Activated CD8-positive, alpha-beta memory T cell treated with anti-CD3 and anti-CD28 coated beads for 36 hours (primary cell): ENCODE measurements around the gene TMC1. TPM values are rescaled to one million over a fixed set of nuclear protein-coding genes. Genes with fewer than 3 reads are reported as not detected.

Experiments used
- CTCF ChIA-PET: fragments of 350-600 bp; sonication (Branson Sonifier 250); formaldehyde crosslinking; loops from one replicate; lab custom pipeline; 2021; ENCODE audit warnings: antibody characterized with exemption; lab: Charles Lee
- POLR2A ChIA-PET: fragments of 350-600 bp; sonication (Branson Sonifier 250); formaldehyde crosslinking; loops from one replicate; lab custom pipeline; 2021; ENCODE audit warnings: antibody characterized with exemption; lab: Charles Lee
- total RNA-seq, 2 experiments: library from RNA; stranded (reverse); gene quantifications; one replicate each; pipeline ENCODE4 v1.2.3, GENCODE V29; 2021

Gene TMC1
- total RNA-seq, 2 experiments from 2014 or later: not detected

DNA sequence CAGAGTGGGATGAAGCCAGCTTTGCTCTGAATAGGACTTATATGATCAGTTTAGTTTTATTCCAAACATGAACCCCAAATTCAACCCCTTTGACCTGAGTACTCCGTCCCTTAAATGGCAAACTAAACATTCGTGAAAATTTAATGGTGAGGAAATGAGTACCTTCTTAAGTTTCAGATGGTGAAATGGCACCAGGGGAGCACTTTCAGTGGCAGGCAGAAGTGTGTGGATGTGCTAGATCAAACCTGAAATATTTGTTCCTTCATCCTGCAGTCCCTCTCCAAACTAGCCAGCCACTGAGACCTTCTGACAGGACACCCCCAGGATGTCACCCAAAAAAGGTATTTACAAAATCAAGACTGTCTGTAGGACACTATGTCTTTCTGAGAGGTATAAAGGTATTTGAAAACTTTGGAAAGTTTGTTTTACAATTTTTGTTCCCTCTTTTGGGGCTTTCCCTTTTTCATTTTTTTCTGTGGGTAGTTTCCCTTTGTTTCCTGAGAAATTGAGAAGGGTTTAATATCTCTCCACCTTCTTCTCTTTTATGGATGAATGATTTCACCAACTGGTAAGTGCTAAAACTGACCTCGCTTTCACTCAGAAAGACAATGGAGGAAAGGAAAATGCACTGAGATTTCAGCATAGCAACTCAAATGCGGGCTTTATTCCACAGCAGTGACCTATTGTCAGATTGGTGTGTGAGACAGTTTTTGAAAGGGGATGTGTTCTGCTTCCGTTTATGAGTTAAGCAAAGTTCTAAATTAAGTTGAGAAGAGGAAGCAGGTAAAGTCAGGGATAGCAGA lies 127.1 kb downstream of the TMC1 start:
- ChIA-PET CTCF (no interaction called here), POLR2A (no interaction called here)

DNA sequence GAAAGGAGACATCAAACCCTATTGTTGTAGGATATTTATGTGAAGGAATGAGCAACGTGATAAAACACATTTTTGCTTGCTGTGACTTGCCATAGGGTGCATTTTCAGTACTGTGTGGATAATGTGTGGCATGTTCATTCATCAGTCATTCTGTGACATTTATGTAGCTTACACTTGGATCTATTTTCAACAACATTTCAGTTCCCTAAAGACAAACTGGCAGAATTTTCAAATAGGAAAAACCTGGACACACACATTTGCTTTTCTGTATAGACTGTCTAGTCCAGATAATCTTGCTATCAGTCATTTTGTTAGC lies 127.7 kb downstream of the TMC1 start:
- ChIA-PET POLR2A (no interaction called here), CTCF (no interaction called here)

DNA sequence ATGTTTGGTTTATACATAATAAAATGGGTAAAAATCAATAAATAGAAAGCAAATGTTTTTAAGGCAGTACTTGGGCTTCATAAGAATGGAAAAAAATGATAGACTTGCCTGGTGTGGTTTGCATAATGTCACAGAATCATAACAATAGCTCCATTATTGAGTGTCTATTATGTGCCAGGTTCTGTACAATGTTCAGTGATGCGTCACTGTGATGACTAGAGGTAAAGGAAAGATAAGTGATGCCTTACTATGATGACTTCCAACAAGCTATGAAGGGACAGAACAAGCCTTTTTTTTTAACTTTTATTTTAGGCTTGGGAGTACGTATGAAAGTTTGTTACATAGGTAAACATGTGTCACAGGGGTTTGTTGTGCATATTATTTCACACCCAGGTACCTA lies 128.8 kb downstream of the TMC1 start:
- POLR2A ChIA-PET: no interaction called here
- CTCF ChIA-PET: no interaction called here

DNA sequence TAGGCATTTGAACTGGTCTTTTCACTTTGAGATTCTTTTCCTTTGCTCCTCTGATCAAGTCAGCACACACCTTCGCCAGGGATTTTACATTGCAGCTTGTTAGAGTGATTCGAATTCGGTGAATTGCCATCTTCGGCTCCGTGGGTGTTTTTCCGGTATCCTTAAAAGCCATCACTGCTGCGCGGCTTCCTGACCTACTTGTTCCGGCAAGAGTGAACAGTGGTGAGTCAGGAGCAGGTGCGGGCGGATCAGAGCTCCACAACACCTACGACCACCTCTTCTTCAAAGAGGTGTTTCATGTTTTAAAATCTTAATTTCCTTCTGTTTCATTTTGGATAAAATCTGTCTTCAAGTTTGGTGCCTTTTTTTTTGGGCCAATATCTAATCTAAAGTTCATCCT lies 134.6 kb downstream of the TMC1 start:
- CTCF ChIA-PET: no interaction called here
- POLR2A ChIA-PET: no interaction called here

DNA sequence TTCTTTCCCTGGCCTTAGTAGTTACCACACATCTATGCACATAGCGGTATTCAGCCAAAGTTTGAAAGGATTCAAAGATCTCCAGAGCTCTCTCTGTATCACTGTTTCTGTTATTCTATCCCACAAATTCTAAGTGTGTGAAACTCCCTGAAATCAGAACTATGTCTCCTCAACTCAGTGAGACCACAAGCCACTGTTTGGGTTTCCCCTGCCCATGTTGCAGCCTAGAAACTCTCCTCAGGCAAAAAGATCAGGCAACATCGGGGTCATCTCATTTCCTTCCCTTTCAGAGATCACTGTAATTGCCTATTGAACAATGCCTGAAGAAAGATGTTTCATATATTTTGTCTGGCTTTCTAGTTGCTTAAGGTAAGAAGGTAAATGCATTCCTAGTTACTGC lies 135.6 kb downstream of the TMC1 start:
- ChIA-PET POLR2A (no interaction called here), CTCF (no interaction called here)

DNA sequence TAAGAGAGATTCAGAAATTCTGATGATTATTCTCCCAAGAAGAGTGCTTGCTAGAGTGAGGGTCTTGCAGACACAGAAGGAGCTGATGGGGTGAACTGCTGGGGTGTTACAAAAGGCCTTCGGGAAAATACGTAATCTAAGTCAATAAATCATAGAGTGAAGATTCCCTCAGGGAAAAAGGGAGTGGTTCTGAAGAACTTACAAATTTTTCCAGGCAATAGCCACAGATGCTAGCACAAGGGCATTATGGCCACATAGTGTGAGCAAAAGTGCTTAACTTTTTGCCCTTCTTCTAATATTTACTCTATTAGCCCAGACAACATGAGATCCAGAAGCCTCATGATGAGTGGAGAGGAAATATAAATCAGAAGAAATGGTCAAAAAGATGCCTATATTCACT lies 137.3 kb downstream of the TMC1 start:
- POLR2A ChIA-PET: no interaction called here
- CTCF ChIA-PET: interaction anchor here (0.7 kb wide), 1 partner anchor 164 kb away, joined by 3 read pairs; no protein-coding TSS in a partner anchor

DNA sequence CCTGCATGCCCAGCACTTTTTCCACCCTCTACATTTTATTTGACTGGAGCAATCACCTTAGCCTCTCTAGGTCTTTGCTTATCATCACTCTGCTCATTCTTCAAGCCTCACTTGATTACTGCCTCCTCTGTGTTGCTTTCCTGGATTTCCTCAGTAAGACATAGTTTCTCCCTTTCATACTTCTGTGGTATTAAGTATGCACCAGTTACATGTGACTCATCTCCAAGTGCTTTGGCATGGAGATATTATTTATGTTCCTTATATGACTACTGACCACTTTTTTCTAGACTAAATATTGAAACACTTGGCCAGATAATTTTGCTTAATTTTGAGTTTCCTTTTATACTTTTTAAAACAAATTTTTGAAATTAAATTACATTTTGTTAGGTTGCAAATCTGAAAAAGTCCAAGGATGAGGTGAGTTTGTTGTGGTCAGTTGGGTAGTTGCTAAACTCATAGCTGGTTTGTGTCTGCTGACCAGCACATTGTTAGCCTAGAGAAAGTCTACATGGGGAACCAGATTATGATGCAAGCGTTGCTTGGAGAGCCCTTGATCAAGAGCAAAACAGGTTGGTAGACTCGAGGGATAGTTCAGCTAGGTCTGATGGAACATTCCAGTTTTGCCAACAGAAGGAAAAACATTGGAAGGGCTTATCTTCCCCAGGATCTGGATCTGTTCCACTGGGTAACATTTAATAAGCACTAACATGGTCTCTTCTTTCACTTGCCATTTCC lies 140.2 kb downstream of the TMC1 start:
- ChIA-PET POLR2A (no interaction called here), CTCF (interaction anchor here (0.7 kb wide), 1 partner anchor 770 kb away, joined by 3 read pairs; no protein-coding TSS in a partner anchor)

DNA sequence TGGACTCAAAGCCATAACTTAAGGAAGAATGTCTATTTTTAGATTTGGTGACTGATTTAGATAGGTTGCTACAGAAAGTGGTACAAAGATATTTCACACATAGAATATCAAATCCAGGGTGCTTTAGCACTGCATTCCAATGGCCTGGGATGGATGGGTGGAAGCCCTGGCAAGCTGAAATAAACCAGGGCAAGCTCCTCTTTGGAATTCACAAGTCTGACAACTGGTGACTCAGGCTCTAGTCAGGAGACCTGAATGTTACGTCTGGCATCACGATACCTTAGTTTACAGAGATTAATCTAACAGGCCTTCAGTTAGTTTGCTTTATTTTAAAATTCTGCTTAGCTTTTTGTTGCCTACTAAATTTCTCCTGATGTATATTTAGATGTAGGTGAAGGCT lies 144.0 kb downstream of the TMC1 start:
- POLR2A ChIA-PET: no interaction called here
- CTCF ChIA-PET: no interaction called here

DNA sequence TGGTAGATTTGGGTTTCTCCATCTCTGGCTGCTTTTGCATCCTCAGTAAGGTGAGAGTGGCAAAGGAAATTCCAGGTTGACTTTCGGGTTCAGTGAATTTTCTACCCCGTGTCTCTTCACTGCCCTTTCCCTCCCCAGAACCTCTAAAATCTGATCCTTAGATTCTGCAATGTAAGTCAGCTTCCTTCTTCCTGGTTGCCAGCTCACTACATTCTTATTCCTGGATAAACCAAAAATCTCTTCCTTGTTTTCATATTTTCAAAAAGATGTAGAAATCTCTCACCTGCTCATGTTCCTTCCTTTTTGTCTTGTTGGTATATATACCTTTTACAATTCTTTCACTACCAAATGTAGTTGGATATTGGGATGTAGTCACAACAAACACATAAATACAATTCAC lies 145.8 kb downstream of the TMC1 start:
- ChIA-PET CTCF (no interaction called here), POLR2A (no interaction called here)

DNA sequence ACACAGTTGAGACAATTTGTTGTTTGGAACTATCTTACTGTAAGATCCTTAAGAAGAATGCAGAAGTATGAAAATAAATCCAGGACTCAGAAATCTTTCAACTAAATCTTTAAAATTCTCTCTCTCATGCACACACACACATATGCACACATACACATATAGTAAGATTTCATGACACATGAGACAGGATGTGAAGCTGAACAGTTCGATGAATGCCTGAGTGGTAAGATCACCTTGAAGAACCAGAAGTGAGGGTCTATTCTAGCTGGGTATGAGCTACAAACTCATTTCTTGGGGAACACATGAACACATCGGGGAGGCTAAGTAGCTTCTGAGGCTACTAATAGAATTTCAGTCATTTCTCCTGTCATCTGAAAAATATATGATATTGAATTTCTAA lies 153.6 kb downstream of the TMC1 start:
- ChIA-PET POLR2A (no interaction called here), CTCF (no interaction called here)

DNA sequence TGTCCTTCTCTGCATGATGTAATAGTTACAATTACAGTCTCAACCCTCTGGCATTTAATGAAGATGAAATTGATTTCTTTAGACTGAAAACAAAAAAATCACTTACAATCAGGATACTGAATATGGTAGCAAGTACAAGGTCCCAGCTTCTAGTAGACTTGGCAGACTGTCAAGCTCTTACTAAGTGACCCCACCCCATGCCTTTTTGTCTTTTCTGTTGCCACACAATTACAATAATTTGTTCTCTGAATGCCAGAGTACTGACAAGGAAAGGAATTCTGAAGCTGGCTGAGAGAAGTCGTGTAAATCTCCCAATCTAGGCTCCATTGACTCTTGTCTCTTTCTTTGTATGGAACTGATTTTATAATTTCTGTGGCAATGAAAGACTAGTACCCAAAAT lies 154.2 kb downstream of the TMC1 start:
- POLR2A ChIA-PET: no interaction called here
- CTCF ChIA-PET: no interaction called here

DNA sequence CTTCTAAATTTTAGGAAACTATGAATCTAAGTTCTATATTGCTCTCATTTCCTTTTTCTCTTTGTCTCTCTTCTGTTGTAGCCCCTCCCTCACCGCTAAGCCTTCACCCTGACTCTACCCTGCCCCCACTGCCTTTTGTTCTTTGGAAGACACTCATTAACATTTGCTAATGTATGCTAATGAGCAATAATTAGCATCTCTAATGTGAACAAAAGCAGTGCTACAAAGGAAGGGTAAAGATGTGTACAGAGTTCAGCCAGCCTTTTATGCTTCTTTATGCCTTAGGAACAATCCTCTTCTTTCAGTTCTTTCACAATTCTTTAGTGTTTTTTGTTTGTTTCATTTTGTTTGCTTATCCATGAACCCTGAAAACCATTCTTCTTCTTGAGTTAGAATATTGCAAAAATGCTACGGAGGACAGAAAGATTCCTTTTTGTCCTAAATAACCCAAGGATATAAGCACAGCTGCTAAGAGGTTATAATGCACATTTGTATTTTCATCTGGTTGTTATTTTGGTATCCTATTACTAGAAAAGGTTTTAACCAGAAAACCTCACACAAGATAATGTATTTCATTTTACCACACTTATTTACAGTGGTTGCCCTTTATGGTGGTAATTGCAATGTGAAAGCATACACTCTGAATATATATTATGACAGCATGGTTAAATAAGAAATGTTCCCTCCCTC lies 159.3 kb downstream of the TMC1 start:
- CTCF ChIA-PET: no interaction called here
- POLR2A ChIA-PET: no interaction called here

DNA sequence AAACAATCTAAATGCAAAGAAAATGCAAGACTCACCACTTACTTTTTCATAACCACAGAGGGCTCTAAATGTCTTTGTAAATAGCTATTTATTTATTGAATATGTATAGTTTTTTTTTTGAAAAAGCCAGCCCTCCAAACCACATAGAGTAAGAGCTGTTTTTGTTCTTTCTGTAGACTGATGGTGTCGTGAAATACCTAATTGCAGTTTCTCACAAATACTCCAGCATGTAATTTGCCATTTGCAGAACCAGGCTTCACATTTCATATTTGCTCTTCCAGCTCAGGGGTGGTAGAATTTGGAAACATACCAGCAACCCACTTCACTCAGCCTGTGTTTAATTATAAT lies 159.8 kb downstream of the TMC1 start:
- CTCF ChIA-PET: no interaction called here
- POLR2A ChIA-PET: no interaction called here

DNA sequence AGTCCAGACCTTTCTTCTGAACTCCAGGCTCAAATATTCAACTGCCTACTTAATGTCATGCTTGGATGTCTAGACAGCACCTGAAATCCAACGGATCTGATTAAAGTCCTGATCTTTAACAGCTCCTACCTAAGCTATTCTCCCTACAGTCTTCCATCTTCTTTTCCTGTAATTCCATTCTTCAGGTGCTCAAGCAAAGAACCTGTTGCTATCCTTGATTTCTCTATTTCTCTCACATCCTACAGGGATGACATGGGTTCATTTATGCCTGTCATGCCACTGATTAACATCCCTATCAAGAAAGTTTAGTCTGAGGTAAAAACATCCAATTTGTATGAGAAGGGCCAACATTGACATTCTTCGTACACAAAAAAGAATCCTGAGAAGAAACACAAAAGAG lies 163.2 kb downstream of the TMC1 start:
- ChIA-PET CTCF (no interaction called here), POLR2A (no interaction called here)

DNA sequence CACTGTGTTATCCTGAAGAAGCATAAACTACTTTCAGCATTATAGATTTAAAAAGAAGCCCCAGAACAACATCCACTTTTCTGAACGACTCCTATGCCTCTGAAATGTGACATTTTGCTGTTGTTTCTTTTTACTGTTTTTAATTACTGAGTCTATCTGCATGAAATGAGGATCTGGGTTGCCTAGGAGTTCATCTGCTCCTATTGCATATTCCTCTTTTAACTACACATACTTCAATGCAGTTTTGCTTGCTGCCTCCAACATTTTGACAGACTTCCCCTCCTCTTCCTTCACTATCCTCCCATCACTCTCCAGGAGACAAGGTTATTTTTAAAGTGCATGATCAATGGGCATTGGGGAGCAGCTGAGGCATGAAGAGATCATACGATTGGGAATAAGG lies 164.5 kb downstream of the TMC1 start:
- POLR2A ChIA-PET: no interaction called here
- CTCF ChIA-PET: no interaction called here

DNA sequence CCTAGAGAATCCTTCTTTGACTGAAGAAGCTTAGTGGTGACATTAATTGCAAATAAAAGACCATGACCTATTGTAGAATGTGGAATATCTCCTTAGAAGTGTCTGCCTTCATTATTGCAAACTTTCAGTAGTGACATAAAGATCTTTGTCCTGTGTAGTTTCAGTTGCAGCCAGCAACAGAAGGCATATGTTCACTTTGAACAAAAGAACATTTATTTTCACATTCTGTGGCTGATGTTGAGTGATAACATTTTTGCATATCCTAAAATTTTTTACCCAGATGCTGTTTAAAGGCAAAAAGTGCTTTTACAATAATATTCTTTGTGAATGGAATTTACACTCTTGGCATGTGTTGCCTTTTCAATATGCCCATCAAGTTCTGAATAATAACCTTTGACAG lies 165.9 kb downstream of the TMC1 start:
- POLR2A ChIA-PET: no interaction called here
- CTCF ChIA-PET: no interaction called here

DNA sequence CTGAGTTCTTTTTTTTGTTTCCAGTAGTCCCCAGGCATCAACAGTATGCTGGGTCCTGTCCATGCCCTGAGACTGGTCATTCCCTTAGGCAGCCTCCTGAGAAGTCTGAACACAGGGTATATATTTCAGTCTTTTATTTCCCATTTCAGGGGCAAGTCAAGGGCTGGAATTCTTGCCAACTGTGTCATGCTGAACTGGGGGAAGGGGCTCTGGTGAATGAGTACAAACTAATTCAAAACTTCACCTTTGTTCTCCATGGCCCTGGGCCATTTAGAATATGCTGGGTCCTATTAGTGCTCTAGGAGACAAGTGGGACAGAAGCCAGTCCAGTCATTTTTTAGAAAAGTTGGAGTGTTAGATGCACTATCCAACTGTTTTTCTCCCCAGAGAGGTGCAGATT lies 170.3 kb downstream of the TMC1 start:
- POLR2A ChIA-PET: no interaction called here
- CTCF ChIA-PET: no interaction called here

DNA sequence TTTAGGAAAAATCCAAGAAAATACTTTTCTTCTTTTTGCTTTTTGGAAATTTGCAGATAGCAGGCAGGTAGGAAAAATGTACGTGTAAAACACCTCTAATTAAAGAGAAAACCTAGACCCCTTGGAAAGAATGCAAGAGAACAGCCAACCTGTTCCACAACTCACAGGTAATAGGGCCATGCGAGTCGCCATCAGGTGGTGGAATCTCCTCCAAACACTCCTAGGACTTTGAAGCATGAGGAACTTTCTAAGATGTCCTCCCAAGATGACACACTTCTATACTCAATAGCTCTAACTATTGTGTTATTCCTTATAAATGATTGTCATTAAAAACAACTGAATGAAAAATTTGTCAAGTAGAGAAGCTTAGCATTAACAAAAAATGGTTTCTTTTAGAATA lies 174.0 kb downstream of the TMC1 start:
- ChIA-PET CTCF (no interaction called here), POLR2A (no interaction called here)

DNA sequence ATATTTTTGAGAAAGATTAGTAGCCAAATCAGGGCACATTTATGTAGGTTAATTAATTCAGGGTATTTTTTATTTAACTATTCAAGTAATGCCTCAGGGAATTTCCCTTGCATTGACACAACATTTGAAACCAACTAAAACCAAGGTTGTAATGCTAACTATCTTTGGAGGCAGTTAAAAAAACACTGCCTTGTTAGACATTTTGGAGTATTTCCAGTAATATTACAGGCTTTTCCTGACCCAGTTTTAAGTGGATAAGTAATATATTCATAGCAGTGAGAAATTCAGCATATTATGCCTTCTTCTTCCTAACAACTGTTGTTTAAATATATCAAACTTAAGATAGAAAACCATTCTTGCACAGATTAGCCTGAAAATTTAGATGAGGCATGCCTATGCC lies 175.1 kb downstream of the TMC1 start:
- POLR2A ChIA-PET: no interaction called here
- CTCF ChIA-PET: no interaction called here

DNA sequence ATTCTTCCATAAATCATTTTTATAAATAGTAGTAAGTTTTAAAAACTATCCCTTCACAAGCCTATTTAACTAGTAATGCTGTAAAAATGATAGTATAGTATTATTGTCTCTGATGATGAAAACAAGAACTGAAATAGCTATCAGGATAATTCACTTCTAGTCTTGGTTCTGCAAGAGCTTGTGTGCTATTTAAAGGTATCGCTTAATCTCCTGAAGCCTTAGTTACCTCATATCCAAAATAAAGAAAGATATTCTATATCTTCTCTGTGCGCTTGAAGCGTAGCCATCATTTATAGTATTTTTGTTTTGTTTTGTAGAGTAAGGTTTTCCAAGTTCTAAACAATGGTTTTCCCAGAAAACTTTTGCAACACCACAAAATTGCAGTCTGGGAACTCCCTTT lies 180.1 kb downstream of the TMC1 start:
- POLR2A ChIA-PET: no interaction called here

DNA sequence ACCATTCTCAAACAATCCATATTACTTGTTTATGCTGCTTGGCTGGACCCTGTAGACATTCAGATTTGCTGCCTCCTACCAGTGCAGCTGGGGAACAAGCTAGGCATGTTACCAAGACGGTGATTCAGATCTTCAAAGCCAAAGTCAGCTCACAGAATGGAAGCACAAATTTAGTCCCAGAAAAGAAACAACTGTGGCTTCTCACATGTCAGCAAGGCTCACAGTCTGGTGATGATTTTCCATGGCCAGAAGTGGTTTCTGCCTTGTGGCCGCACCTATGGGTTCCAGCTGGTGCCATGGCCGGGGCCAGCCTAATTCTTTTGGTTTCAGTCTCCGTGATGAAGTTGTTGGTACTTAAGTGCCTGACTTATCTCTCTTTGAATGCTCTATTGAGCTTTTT lies 182.2 kb downstream of the TMC1 start:
- ChIA-PET CTCF (no interaction called here), POLR2A (no interaction called here)

More for the DNA sequence above, 180.1 kb downstream of the TMC1 start:
- CTCF ChIA-PET: no interaction called here
